RWPE1 (cell line): Measurements from ENCODE around the gene RNF217.
"Not testable (repeated sequence)": the region's sequence is repeated elsewhere in the genome, so short reads cannot be mapped to it uniquely, and the experiment has no call there.

Experiments
- CTCF ChIA-PET: fragments of 350-600 bp; sonication (Branson Sonifier 250); formaldehyde crosslinking; extraction: SDS; loops from one replicate; lab custom pipeline; 2021; lab: Yijun Ruan, JAX
- POLR2A ChIA-PET: fragments of 400-600 bp; formaldehyde crosslinking; extraction: SDS; loops from one replicate; lab custom pipeline; 2020; ENCODE audit warnings: antibody characterized with exemption; ENCODE audit not compliant: low non-redundant PET; lab: Yijun Ruan, JAX
- DNase-seq: peaks from one replicate; pipeline ENCODE4 v3.0.0; 2012; ENCODE audit warnings: low spot score
- H3K27ac ChIP-seq: fragments of 450-650 bp; 2 replicates; pipeline ENCODE4 v1.5.1; 2017
- CTCF ChIP-seq: fragments of 450-650 bp; conservative IDR thresholded peaks from 2 replicates; pipeline ENCODE4 v1.5.1; 2017; ENCODE audit warnings: low read depth, mild to moderate bottlenecking

Gene RNF217

GRCh38 chr6:124961777-124962638 lies at the start of gene RNF217:
TSS of gene RNF217 (plus strand) at chr6:124962437. CDS start at chr6:124962545, 108 bp downstream.
- ChIA-PET CTCF (interaction anchor here (0.6 to 1.5 kb wide), 3 partner anchors 91 to 192 kb away, joined by 3 to 5 read pairs (median 4); partner anchors contain the start of gene TPD52L1), POLR2A (interaction anchor here (1.0 kb wide), 1 partner anchor 84 kb away, joined by 4 read pairs; no protein-coding TSS in a partner anchor)
- peak within 1 kb of the TSS; percentile 97 for H3K27ac ChIP-seq

GRCh38 chr6:124913056-124913455 lies 49.2 kb upstream of the RNF217 start:
- no peak for TF ChIP-seq CTCF
- ChIA-PET POLR2A (no interaction called here), CTCF (no interaction called here)
- DNase-seq = no peak
- H3K27ac ChIP-seq = no peak overlapping the region

More at GRCh38 chr6:124961777-124962638, at the start of gene RNF217:
- TF ChIP-seq CTCF = no peak
- peak; percentile 44 for DNase-seq

GRCh38 chr6:124917769-124918168 lies 44.5 kb upstream of the RNF217 start:
- no peak overlapping the region for H3K27ac ChIP-seq
- no peak for DNase-seq
- no peak for TF ChIP-seq CTCF
- ChIA-PET POLR2A (no interaction called here), CTCF (no interaction called here)

- CTCF ChIA-PET = not testable (repeated sequence)
Measured at GRCh38 chr6:124919703-124920102, 42.5 kb upstream of the RNF217 start.

GRCh38 chr6:124924333-124924759 lies 37.9 kb upstream of the RNF217 start:
- CTCF ChIA-PET = no interaction called here
- POLR2A ChIA-PET = no interaction called here
- no peak for TF ChIP-seq CTCF
- no peak overlapping the region for H3K27ac ChIP-seq
- DNase-seq = no peak

More at GRCh38 chr6:124919703-124920102, 42.5 kb upstream of the RNF217 start:
- DNase-seq, H3K27ac ChIP-seq, POLR2A ChIA-PET: not testable (repeated sequence)

DNA sequence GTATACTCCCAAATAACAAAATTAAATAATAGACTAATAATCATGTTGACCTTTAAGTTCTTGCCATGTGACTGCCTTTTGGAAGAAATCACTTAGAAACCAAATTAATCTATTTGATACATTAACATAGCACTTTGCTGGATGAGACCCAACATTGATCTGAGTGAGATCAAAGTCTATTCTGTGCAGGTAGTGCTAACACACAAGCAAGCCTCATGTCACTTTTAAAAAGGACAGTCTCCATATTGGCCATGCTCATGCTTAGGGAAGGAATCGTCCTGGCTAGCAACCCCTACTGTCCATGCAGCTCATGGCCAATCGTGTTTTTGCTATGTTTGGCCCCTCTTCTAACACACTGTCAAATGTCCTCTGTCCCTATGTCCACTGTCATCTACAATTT lies 35.8 kb upstream of the RNF217 start:
- POLR2A ChIA-PET = no interaction called here
- DNase-seq = no peak
- H3K27ac ChIP-seq = no peak overlapping the region
- TF ChIP-seq CTCF = no peak
- CTCF ChIA-PET = no interaction called here

DNA sequence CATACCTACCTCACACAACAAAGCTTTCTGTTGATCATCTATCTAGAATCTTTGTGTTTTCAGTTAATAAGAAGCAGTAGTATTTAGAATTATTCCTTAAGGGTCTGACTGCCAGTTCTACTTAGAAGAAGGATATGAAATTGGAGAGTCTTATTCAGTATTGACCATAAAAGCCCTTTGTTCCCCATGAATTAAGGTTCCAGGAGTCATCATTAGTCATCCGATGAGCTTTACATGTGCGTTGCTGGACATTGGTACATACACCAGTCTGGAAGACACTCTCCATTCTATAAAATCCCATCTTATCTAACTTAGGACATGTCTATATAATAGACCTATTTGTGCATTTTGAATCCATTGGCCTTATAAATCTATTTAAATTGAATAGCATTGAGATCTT lies 34.4 kb upstream of the RNF217 start:
- ChIA-PET POLR2A (no interaction called here), CTCF (no interaction called here)
- no peak for TF ChIP-seq CTCF

More for the DNA sequence above, 34.4 kb upstream of the RNF217 start:
- DNase-seq = peak; percentile 46
- no peak overlapping the region for H3K27ac ChIP-seq
